ENCODE data around the gene KCNMA1. TPM values are rescaled to one million over a fixed set of nuclear protein-coding genes. Genes with fewer than 3 reads are reported as not detected.

Gene KCNMA1
- total and polyA plus RNA-seq, 10 of the 15 experiments (the other 5 are each of a cell fraction or from before 2014, with no cell fraction given): 8.5 to 77.0 (median 21.3) TPM

DNA sequence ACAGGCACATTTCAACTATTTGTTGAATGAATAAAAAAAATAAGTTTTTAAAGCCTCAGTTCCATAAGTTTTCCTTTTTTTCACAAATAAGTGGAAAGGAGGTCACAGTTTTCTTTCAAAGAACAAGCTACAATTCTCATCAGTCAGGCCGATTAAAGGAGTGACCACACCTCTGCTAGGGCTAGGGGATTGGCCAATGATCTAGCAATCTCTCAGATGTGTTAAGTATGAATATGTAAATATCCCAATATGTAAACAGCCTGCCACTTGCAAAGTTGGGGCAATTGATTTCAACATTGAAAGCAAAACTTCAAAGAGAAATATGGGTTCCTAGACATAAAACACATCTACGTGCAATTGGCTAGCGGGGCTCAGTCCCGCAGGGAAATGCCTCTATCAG, 614.9 kb downstream of the KCNMA1 start:
- no peaks in the 10 kb centered on the region for H3K36me3 ChIP-seq (ENCODE audit: control insufficient read depth in 2 of 2, insufficient read depth in 2 of 2, low read length in 1 of 2)
- no TSS peak for BruUV-seq (replicated peaks)
- no peak for FAIRE-seq

More for the DNA sequence above, 614.9 kb downstream of the KCNMA1 start:
- POLR2A ChIA-PET: no interaction called here
- H3K9me3 ChIP-seq (replicated peaks; ENCODE audit: control insufficient read depth, insufficient read depth, low read length): no peaks in the 10 kb centered on the region
- no peak overlapping the region for H3K4me2 ChIP-seq (ENCODE audit: control insufficient read depth, insufficient read depth)
- H3K27me3 ChIP-seq (replicated peaks in 1 of 2; ENCODE audit: control insufficient read depth in 2 of 2, insufficient read depth in 2 of 2, low read length in 1 of 2): no peaks in the 10 kb centered on the region
- no peak overlapping the region for H2AFZ ChIP-seq (ENCODE audit: control insufficient read depth, low read depth, low read length)
- CTCF ChIA-PET: interaction anchor here (0.8 to 3.2 kb wide), 2 partner anchors 14 to 18 kb away, joined by 4 to 11 read pairs; no protein-coding TSS in a partner anchor
- no peak overlapping the region for H3K4me3 ChIP-seq
- in situ Hi-C loops (cut with MboI) (no loop called here), intact Hi-C loops (cut with micrococcal nuclease; ENCODE audit: unreplicated experiment) (no loop called here)
- WGBS (ENCODE audit: insufficient coverage, insufficient replicate concordance, low lambda C conversion rate, missing lambda C conversion rate): 76% methylated on average over 4 of the region's 4 CpGs
- RAD21 ChIA-PET (ENCODE audit: unreplicated experiment): no interaction called here
- H3K27ac ChIP-seq (ENCODE audit: control insufficient read depth, insufficient read depth): no peak overlapping the region
- no peak overlapping the region for H3K9ac ChIP-seq (ENCODE audit: control insufficient read depth, insufficient read depth, low read length)
- no peak for TF ChIP-seq NFYB (IDR thresholded peaks at IDR 0.05; ENCODE audit: insufficient read depth, low read depth, low read length)
- TF ChIP-seq FOS (IDR thresholded peaks at IDR 0.05; ENCODE audit: borderline replicate concordance, extremely low read depth, insufficient read length): no peak
- no peak for TF ChIP-seq IRF4 (IDR thresholded peaks at IDR 0.05; ENCODE audit: low read depth, low read length)
- no peak for TF ChIP-seq MXI1 (IDR thresholded peaks at IDR 0.05; ENCODE audit: low read depth, low read length)
- TF ChIP-seq ZZZ3 (IDR thresholded peaks at IDR 0.05; ENCODE audit: control insufficient read depth, insufficient read length, low read depth): no peak
- no peak for TF ChIP-seq ZNF274 (IDR thresholded peaks at IDR 0.05; ENCODE audit: insufficient read depth, insufficient read length)
- no peak for TF ChIP-seq ATF3 (IDR thresholded peaks at IDR 0.05; ENCODE audit: borderline replicate concordance, extremely low read depth, low read depth, low read length)
- TF ChIP-seq MEF2B (IDR thresholded peaks at IDR 0.05; ENCODE audit: partially characterized antibody, poor library complexity, severe bottlenecking): no peak
- no peak for TF ChIP-seq FOXM1 (IDR thresholded peaks at IDR 0.05; ENCODE audit: low read depth, low read length)
- TF ChIP-seq NFYA (IDR thresholded peaks at IDR 0.05; ENCODE audit: borderline replicate concordance, low read depth, low read length): no peak
- TF ChIP-seq SREBF1 (IDR thresholded peaks at IDR 0.05; ENCODE audit: low read length): no peak
- TF ChIP-seq SMAD5 (IDR thresholded peaks at IDR 0.05; ENCODE audit: low read depth): no peak
- TF ChIP-seq PBX3 (IDR thresholded peaks at IDR 0.05; ENCODE audit: insufficient replicate concordance, low read depth, low read length): no peak
- no peak for TF ChIP-seq TCF3 (IDR thresholded peaks at IDR 0.05; ENCODE audit: borderline replicate concordance, insufficient read depth, low read depth, low read length)
- no peak for DNase-seq (ENCODE audit: low read depth, low spot score)
- SMC1A ChIA-PET (ENCODE audit: uncharacterized antibody, unreplicated experiment): interaction anchor here (1.4 kb wide), 1 partner anchor 10 kb away, joined by 3 read pairs; no protein-coding TSS in a partner anchor
- no peaks in the 10 kb centered on the region for H3K79me2 ChIP-seq (ENCODE audit: control insufficient read depth, insufficient read depth, low read length)
- ATAC-seq: no peak
- no peaks in the 10 kb centered on the region for H3K4me1 ChIP-seq (ENCODE audit: control insufficient read depth, insufficient read depth, low read length)
- no peaks in the 10 kb centered on the region for H4K20me1 ChIP-seq (ENCODE audit: control insufficient read depth, insufficient read depth)
